AG09309 (cell line): ENCODE results near the gene NDRG3.

Experiments used
- DNase-seq: peaks from one replicate; pipeline ENCODE4 v3.0.0-alpha.2; 2010; ENCODE audit warnings: low read depth
- H3K4me3 ChIP-seq: 2 replicates; pipeline ENCODE4 v1.5.1; 2011; ENCODE audit warnings: mild to moderate bottlenecking, low read depth, low read length, moderate library complexity; ENCODE audit not compliant: control insufficient read depth
- TF ChIP-seq, protein P1 (sequence below): IDR thresholded peaks from 2 replicates; pipeline ENCODE4 v1.5.1; 2011; ENCODE audit warnings: mild to moderate bottlenecking, low read depth, low read length, inconsistent platforms; ENCODE audit not compliant: insufficient read depth, control insufficient read depth; ENCODE audit errors: missing control alignments

NDRG3 gene

DNA sequence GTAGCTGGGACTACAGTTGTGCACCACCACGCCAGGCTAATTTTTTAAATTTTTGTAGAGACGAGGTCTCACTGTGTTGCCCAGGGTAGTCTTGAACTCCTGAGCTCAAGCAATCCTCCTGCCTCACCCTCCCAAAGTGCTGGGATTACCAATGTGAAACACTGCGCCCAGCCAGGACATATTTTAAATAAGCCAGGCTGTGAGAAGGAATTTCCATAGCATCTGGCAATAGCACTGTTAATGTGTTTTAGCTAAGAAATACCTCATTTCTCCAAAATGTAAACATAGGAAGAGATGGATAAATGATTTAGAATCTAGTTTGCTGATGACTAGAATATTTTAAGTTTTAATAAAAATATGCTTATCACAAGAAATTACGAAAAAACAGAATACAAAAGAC lies 72.9 kb downstream of the NDRG3 start:
- TF ChIP-seq, protein P1, sequence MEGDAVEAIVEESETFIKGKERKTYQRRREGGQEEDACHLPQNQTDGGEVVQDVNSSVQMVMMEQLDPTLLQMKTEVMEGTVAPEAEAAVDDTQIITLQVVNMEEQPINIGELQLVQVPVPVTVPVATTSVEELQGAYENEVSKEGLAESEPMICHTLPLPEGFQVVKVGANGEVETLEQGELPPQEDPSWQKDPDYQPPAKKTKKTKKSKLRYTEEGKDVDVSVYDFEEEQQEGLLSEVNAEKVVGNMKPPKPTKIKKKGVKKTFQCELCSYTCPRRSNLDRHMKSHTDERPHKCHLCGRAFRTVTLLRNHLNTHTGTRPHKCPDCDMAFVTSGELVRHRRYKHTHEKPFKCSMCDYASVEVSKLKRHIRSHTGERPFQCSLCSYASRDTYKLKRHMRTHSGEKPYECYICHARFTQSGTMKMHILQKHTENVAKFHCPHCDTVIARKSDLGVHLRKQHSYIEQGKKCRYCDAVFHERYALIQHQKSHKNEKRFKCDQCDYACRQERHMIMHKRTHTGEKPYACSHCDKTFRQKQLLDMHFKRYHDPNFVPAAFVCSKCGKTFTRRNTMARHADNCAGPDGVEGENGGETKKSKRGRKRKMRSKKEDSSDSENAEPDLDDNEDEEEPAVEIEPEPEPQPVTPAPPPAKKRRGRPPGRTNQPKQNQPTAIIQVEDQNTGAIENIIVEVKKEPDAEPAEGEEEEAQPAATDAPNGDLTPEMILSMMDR = no peak
- no peak overlapping the region for H3K4me3 ChIP-seq
- DNase-seq = no peak

DNA sequence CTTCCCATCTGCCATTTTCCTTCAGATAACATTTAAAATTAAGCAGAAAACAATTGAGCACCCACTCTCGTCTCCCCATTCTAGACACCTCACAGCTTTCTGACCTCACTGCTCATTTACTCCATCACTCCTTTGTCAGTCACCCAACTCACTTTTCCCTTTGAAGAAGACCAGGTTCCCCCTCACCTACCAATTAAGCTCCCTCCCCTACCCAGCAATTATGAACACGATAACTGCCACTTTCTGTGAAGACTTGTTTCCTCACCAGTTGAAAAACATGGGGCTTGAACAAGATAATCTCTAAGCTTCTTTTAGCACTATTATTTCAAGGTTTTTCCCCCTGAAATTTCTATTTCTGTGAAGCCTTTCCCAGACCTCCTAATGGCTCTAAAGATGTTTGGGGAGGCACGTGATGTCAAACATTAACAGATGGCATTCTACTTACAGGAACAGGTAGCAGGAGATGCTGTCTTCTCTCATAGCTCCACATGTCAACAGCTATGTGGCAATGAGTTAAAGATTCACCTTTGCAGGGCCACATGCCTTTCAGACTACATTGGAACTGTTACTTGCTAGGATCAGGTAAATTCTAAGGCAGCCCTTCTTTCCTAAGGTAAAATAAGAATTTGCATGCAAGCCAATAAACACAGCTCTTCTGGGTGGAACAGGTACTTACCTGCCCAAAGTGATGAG lies 75.1 kb downstream of the NDRG3 start:
- no peak for DNase-seq
- no peak overlapping the region for H3K4me3 ChIP-seq
- TF ChIP-seq, protein P1 = no peak

DNA sequence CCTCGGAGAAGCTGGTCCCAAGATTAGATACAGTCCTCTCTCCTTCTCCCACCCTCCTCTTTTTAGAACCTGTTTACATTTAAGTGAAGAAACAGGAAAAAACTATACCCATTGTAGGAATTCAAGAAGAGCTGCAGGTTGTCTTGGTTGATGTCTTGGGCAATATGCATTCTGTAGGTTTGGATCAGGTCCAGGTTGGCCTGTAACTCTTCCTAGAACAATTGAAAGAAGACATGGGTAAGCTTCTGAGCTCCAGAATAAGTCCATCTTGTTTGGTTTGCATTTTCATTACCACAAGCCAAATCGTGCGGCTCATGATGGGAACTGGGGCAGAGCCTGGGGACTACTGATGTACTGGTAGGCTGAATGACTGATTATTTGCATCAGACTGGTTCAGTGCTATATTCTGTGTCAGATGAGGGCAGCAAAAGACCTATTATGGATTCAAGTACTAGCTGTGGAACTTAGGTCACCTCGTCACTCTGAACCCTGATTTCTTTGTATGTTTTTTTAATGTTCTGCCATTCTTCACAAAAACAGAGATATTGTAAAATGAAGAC lies 79.6 kb downstream of the NDRG3 start:
- no peak overlapping the region for H3K4me3 ChIP-seq
- DNase-seq = no peak
- TF ChIP-seq, protein P1 = peak; percentile 20

DNA sequence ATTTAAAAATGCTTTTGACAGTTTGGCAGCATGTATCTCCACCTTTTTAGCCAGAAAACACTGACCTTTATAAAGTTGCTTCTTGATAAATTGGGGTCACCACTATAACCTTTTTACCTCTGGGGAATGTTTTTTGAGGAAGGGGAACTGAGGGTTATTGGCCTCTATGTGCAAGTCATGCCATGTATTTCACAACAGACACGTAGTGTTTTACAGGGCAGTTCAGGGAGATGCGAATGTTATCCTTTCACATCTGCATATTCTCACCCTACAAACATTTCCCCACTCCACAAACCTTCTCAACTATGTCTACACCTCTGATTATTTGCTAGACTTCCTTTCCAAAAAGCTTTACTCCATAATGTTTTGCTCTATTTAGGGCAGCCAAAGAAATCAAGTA lies 82.9 kb downstream of the NDRG3 start:
- no peak overlapping the region for H3K4me3 ChIP-seq
- TF ChIP-seq, protein P1 = no peak
- DNase-seq = no peak

DNA sequence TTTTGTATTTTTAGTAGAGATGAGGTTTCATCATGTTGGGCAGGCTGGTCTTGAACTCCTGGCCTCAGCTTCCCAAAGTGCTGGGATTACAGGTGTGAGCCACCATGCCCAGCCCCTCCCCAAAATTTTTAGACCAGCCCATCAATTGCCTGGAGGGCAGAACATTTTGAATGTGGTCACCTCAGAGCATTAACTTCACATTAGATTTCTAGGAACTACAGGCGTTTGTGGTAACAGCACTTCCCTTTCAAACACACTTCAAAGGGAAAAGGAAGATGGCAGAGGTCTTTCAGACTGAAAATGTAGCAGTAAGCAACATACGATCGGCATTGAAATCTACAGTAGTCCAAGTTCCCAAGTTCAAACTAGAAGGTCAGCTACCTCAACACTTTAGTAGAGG lies 87.6 kb downstream of the NDRG3 start:
- H3K4me3 ChIP-seq = no peak overlapping the region
- no peak for DNase-seq
- TF ChIP-seq, protein P1 = no peak

DNA sequence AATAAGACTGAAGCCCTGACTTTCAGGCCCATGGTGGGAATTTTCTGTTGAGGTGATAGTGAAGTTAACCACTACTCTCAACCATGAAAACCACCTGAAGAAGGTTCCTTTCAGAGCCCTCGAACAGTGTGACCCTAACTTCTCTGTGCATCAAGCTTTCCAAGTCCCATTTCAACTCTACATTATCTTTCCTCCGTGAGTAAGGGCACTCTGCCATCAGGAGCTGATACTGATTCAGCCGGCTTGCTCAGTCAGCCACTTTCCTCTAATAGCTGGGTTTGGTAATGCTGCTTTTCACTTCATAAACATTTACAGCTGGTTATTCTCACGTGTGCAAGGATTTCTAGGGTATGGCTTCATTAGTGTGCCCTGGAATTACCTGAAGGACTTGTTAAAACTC lies 89.2 kb downstream of the NDRG3 start:
- TF ChIP-seq, protein P1 = no peak
- no peak overlapping the region for H3K4me3 ChIP-seq
- no peak for DNase-seq

DNA sequence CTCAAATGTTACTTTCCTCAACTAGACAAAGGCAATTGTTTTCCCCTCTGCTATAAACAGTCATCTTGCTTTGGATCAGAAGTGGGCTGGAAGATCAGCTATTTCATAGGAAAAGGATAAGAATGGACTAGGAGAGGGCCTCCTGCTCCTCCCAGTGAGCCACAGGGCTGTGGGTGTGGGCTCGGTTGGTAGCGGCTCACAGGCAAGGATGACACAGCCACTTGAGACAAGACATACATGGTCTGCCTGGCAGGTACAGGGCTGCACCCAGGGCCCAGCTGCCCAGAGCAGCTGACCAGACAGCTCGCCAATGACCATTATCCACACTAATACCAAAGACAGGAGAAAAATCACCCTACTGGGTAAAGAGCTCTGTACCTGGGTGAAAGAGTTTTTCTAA lies 90.9 kb downstream of the NDRG3 start:
- no peak for DNase-seq
- no peak overlapping the region for H3K4me3 ChIP-seq

More for the DNA sequence above, 90.9 kb downstream of the NDRG3 start:
- TF ChIP-seq, protein P1 = no peak
